ENCODE results near the gene CCDC120.

The CCDC120 gene

DNA sequence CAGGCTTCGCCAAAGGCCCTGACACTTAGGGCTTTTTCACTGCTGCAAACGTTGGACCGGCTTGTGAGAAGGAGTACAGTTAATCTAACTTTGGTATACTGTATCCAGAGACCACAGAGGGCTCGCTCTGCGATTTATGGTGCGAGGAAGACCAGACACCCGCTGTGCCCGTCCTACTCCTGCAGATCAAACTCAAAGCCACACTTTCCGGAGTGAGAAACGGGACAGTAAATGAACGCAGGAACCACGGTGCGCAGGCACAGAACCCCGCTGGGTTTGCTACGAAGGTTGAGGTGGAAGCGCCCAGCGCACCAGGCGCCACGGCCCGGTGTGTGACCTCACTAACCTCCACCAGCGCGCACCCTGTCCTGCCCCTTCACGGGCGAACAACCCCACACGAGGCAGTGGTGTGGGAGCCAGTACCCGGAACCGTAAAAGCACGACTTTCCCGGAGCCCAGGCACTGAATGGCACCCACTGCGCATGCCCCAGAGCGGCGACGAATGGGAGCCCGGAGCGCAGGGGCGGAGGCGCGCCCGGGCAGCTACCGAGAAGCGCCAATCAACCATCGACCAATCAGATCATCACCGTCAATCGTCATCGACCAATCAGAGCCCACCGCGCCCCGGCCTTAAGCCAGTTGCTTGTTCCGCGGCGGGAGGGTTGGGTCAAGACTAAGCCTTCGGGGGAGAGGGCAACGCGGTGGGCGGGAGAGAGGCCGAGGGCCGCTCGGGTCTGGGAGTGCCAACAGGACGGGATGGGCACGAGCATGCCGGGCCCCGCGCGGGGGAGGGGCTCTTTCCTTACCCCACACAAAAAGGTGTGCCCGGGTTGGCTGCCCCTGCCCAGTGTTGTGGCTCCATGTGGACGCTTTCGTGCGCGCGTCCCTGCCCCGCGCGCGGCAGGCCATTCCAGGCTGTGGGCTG is 42.2 kb downstream of the CCDC120 start:
- peak; percentile 98 for DNase-seq (ENCODE audit: low spot score)
- FAIRE-seq: peak; percentile 87

GRCh38 chrX:49101629-49101984 is 42.8 kb downstream of the CCDC120 start:
- no peak for DNase-seq (ENCODE audit: low spot score)
- FAIRE-seq: no peak

DNA sequence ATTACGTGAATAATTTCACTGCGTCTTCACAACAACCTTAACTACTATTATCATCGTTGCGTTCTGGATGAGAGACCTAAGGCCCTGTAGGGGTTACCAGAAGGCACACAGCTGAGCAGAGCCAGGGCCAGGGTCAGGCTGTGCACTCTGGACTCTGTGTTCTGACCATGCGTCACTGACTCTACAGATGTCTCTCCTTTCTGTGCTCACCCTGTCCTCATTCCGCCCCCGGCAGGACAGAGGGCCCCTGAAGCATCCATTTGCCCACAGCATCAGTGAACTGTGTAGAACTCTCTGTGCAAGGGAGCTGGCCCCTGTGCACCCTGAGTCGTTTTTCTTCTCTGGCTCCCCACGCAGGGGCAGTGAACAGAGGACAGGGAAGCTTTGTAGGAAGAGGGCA is 43.4 kb downstream of the CCDC120 start:
- FAIRE-seq (no peak), DNase-seq (ENCODE audit: low spot score) (no peak)

GRCh38 chrX:49103637-49104036 is 44.8 kb downstream of the CCDC120 start:
- FAIRE-seq (no peak), DNase-seq (ENCODE audit: low spot score) (no peak)

DNA sequence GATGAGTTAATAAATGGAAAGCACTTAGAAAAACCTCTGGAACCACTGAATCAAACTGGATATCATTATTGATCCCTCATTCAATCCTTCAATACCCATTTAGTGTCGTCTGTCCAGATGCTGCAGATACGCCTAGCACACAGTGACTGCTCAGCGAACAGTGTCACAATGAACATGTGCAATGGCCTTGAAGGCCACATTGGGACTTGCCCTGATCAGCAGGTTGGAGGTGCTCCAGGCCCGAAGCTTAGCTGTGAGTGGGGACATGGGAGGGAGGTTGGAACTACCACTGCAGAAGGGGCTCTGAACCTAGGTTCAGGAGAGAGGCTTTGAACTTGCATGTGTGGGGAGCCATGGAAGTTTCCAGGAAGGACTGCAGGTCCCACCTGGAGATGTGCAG is 47.5 kb downstream of the CCDC120 start:
- DNase-seq (ENCODE audit: low spot score) (no peak), FAIRE-seq (no peak)

DNA sequence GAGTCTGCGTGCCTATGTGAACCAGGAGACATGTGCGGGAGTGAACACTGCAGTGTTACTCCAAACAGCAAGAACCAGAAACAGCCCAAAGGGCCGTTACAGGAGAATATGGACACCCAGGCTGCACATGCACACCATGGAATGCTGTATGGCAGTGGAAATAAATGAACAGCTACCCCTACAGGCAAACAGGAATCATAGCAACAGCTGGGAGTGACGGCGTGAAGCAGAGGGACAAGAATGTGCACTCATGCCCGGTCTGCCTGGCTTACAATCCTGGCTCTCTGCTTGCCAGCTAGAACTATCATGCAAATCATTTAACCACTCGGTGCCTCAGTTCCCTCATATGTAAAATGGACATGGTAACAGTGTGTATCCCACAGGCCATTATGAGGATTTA is 48.1 kb downstream of the CCDC120 start:
- FAIRE-seq: no peak
- peak; percentile 15 for DNase-seq (ENCODE audit: low spot score)

- FAIRE-seq (no peak), DNase-seq (ENCODE audit: low spot score) (no peak)
Measured at GRCh38 chrX:49108641-49109040, 49.8 kb downstream of the CCDC120 start.

DNA sequence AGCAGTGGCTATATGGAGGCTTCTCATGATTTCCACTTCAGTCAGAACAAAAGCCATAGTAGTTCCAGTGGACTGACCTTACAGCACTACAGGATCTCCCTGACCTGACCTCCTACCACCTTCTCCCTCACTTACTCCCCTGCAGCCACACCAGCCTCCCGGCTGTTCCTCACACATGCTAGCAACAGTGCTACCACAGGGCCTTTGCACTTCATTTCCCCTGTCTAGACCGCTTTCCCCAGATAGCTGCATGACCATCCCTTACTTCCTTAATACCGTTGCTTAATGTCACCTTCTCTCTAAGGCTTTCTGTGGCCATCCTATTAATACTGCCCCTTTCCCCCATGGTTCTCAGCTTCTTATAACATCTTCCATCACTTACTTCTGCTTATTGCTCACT is 51.6 kb downstream of the CCDC120 start:
- DNase-seq (ENCODE audit: low spot score) (no peak), FAIRE-seq (no peak)

DNA sequence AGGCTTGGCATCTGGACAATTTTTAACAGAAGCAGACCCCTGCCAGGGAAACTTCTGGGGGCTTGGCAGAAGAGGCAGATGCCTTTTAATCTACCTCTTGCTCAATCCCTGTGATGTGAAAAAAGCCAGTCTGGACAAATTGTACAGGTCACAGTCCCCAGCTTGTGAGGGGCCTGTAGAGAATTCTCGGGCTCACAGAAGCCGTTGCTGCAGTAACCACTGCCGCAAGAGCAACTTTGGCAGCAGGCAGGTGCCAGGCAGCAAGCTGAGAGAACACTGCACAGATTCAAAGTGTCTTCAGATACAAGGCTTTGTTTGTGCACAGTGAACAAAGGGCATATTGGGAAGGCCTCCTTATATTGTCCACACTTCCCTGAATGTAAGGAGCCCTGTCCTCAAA is 53.0 kb downstream of the CCDC120 start:
- DNase-seq (ENCODE audit: low spot score) (no peak), FAIRE-seq (no peak)

DNA sequence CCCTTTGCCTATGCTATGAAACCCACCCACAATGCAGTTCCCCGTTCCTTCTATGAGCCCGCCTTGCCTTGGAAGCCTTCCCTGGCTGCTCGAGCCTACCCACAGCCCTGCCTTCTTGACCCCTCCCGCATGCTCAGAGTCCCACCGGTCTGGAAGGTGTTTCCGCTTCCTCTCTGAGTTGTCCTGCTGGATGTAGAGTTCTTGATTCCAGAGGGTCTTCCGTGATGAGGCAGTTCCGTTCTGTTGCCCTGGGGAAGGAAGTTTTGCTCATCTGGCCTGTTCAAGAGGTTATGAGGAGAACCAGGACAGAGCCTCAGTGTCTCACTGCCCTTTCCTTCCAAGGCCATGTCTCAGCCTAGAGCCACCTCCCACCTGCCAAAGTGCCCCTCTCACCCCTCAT is 57.3 kb downstream of the CCDC120 start:
- no peak for DNase-seq (ENCODE audit: low spot score)
- FAIRE-seq: no peak

DNA sequence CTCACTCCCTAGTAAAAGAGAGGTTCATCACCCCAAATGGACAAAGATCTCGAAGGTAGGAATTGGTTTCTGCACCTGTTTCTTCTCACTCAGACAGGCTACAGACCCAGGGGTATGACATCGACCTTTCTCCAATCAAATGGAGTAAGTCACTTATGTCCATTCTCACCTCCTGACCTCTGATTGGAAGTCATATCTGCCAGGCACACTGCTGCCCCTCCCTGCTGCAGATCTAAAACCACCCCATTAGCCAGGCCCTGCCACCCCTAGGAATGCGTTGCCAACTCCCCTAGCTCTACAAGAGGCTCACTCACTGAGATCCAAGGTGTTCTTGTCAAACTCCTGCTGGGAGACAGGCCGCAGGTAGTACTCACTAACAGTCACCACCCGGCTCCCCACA is 57.9 kb downstream of the CCDC120 start:
- no peak for FAIRE-seq
- DNase-seq (ENCODE audit: low spot score): no peak

DNA sequence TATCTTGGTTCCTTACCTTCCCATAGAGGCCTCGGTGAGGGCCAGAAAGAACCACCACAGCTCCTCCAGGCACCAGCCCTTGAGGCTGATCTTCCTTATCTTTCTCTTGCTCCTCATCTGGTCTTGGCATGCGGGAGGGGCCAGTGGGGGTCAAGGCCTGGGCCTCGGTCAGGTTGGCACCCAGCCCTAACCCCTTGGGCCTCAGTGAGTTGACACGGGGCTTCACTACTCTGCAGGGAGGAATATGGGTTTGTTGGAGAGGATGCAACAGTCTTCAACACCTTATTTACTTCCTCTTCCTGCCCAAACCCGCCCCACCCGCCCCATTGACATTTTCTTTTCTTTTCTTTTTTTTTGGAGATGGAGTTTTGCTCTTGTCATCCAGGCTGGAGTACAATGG is 58.8 kb downstream of the CCDC120 start:
- FAIRE-seq: no peak
- no peak for DNase-seq (ENCODE audit: low spot score)

Measured in urothelium cell line (cell line).